DLD1 (cell line): Measurements from ENCODE around the gene THAP8.

Experiments
- in situ Hi-C: cut with HindIII; loops from 2 replicates; pipeline ENCODE4 v1.10.0; 2017; ENCODE audit warnings: low sequenced_read_pairs

The THAP8 gene

GRCh38 chr19:35995048-35995993 lies 58.8 kb downstream of the THAP8 start, which contains the start of gene SDHAF1:
Gene SDHAF1, plus strand, starts transcription at chr19:35995188. Its CDS starts 87 bp downstream, at chr19:35995275.
- in situ Hi-C loops, result no loop called here

- in situ Hi-C loops, result no loop called here
These were observed 60.0 kb downstream of the THAP8 start for GRCh38 chr19:35993923-35994598.

GRCh38 chr19:35992907-35993765 lies 60.9 kb downstream of the THAP8 start:
- in situ Hi-C loops, result no loop called here

- in situ Hi-C loops, result no loop called here
These were observed 62.2 kb downstream of the THAP8 start for GRCh38 chr19:35991731-35992450.

GRCh38 chr19:35990771-35991730 lies 63.0 kb downstream of the THAP8 start:
- in situ Hi-C loops, result no loop called here

- in situ Hi-C loops, result no loop called here
These were observed 63.9 kb downstream of the THAP8 start for GRCh38 chr19:35990156-35990555.

- in situ Hi-C loops, result no loop called here
These were observed 65.3 kb downstream of the THAP8 start for GRCh38 chr19:35988824-35989223.

- in situ Hi-C loops, result no loop called here
These were observed 66.6 kb downstream of the THAP8 start for GRCh38 chr19:35987571-35987896.

GRCh38 chr19:35986664-35987570 lies 67.2 kb downstream of the THAP8 start:
- in situ Hi-C loops, result no loop called here

- in situ Hi-C loops, result no loop called here
These were observed 68.0 kb downstream of the THAP8 start for GRCh38 chr19:35986111-35986510.
